Panc1 (cell line): ENCODE measurements around the gene RNF130. TPM values are rescaled to one million over a fixed set of nuclear protein-coding genes. Genes with fewer than 3 reads are reported as not detected.

Experiments used
- ATAC-seq: fragments of 200-7000 bp; cut with Tn5 transposase; 2 replicates; pipeline ENCODE4 v1.9.1; 2020; ENCODE audit warnings: mild to moderate bottlenecking, moderate library complexity
- BruUV-seq: library from RNA; stranded (reverse); fragments of 400-500 nt; replicated peaks from 2 replicates; lab custom pipeline; 2021; lab: Mats Ljungman, UMichigan
- CTCF ChIA-PET: fragments of 300-600 bp; sonication (Branson Sonifier 250); formaldehyde crosslinking; loops from one replicate; lab custom pipeline; 2022; ENCODE audit warnings: antibody characterized with exemption; lab: Charles Lee
- POLR2A ChIA-PET: fragments of 300-600 bp; sonication (Branson Sonifier 250); formaldehyde crosslinking; loops from one replicate; lab custom pipeline; 2022; ENCODE audit warnings: antibody characterized with exemption; lab: Charles Lee
- DNase-seq: peaks from one replicate; pipeline ENCODE4 v3.0.0-alpha.2; 2010; ENCODE audit warnings: low read depth, low spot score
- H3K27ac ChIP-seq: 2 replicates; pipeline ENCODE4 v1.5.1; 2011; ENCODE audit warnings: mild to moderate bottlenecking, low read length, inconsistent platforms
- H3K27me3 ChIP-seq: fragments of 200-500 bp; sonication (Bioruptor generic); 2 replicates; pipeline ENCODE4 v1.6.0; 2014; ENCODE audit warnings: low read length, inconsistent platforms; ENCODE audit not compliant: control insufficient read depth, insufficient read depth
- H3K36me3 ChIP-seq: fragments of 200-500 bp; sonication (Bioruptor generic); 2 replicates; pipeline ENCODE4 v1.5.1; 2014; ENCODE audit warnings: inconsistent platforms, mild to moderate bottlenecking, low read length, moderate library complexity; ENCODE audit not compliant: control insufficient read depth, insufficient read depth
- H3K4me1 ChIP-seq: 2 replicates; pipeline ENCODE4 v1.5.1; 2011; ENCODE audit warnings: inconsistent platforms, mild to moderate bottlenecking, low read length, moderate library complexity; ENCODE audit not compliant: control insufficient read depth, insufficient read depth
- H3K4me3 ChIP-seq, 2 experiments: 2 replicates each; pipeline ENCODE4 v1.5.1; 2011 to 2012; ENCODE audit warnings: low read depth in 2 of 2, low read length in 2 of 2, mild to moderate bottlenecking in 2 of 2, inconsistent platforms in 1 of 2, moderate library complexity in 1 of 2
- H3K9me3 ChIP-seq: fragments of 200-500 bp; sonication (Bioruptor generic); 2 replicates; pipeline ENCODE4 v1.5.1; 2014; ENCODE audit warnings: low read depth, mild to moderate bottlenecking, inconsistent platforms, low read length, moderate library complexity; ENCODE audit not compliant: control insufficient read depth, insufficient read depth
- CTCF ChIP-seq: fragments of 450-650 bp; IDR thresholded peaks from 2 replicates; pipeline ENCODE4 v1.5.1; 2017; ENCODE audit warnings: mild to moderate bottlenecking
- POLR2AphosphoS5 ChIP-seq: IDR thresholded peaks from 2 replicates; pipeline ENCODE4 v1.6.1; 2012; ENCODE audit warnings: mild to moderate bottlenecking, low read depth, low read length, moderate library complexity
- REST ChIP-seq, 2 experiments: IDR thresholded peaks; 2 replicates each; pipeline ENCODE4 v1.6.1; 2011 to 2012; ENCODE audit warnings: low read depth in 2 of 2, control low read depth in 1 of 2, low read length in 1 of 2, mild to moderate bottlenecking in 1 of 2, moderate library complexity in 1 of 2; ENCODE audit not compliant: insufficient read depth in 1 of 2
- SIN3A ChIP-seq: IDR thresholded peaks from 2 replicates; pipeline ENCODE4 v1.6.1; 2012; ENCODE audit warnings: low read depth, mild to moderate bottlenecking, low read length, moderate library complexity, borderline replicate concordance; ENCODE audit not compliant: insufficient read depth
- TCF7L2 ChIP-seq: IDR thresholded peaks from 2 replicates; pipeline ENCODE4 v1.6.1; 2011; ENCODE audit warnings: mild to moderate bottlenecking, low read depth, low read length, inconsistent platforms
- in situ Hi-C: cut with HindIII; loops from 2 replicates; pipeline ENCODE4 v1.10.0; 2016; ENCODE audit warnings: low sequenced_read_pairs, low pct_unique_long_range_greater_than_20kb
- intact Hi-C: fragments of 100-400 bp; cut with micrococcal nuclease; formaldehyde crosslinking; loops from one replicate; pipeline ENCODE4 v1.10.0; 2022; ENCODE audit not compliant: unreplicated experiment
- total RNA-seq: library from RNA; stranded (reverse); gene quantifications from one replicate; pipeline ENCODE4 v1.2.1, GENCODE V29; 2021; ENCODE audit not compliant: unreplicated experiment

Gene RNF130
- total RNA-seq, 1 experiment from 2014 or later: 73.1 TPM

- DNase-seq (no peak), ATAC-seq (no peak)
- Histone ChIP-seq H3K4me3 (no peak overlapping the region), H3K27me3 (no peaks in the 10 kb centered on the region), H3K27ac (no peak overlapping the region), H3K9me3 (peaks cover 12% of the 10 kb centered on the region; the same call in 1 of the 2 replicates), H3K4me1 (peaks cover 4% of the 10 kb centered on the region), H3K36me3 (0 out of 2 replicates have a peak, but pooled peaks cover 3% of the 10 kb centered on the region)
- intact Hi-C loops (no loop called here), in situ Hi-C loops (no loop called here)
- no peak for TF ChIP-seq SIN3A
- no peak for TF ChIP-seq TCF7L2
- no peak for TF ChIP-seq CTCF
- no peak for TF ChIP-seq REST (IDR thresholded peaks at IDR 0.05; ENCODE audit: insufficient read depth in 1 of 2, low read depth in 2 of 2, low read length in 1 of 2)
- no peak for TF ChIP-seq POLR2AphosphoS5
- no TSS peak for BruUV-seq
- POLR2A ChIA-PET: interaction anchor here (0.6 kb wide), 1 partner anchor 46 kb away, joined by 5 read pairs; no protein-coding TSS in a partner anchor
- CTCF ChIA-PET: no interaction called here
Observed at GRCh38 chr5:180035206-180035931, 36.2 kb downstream of the RNF130 start.

- no peak for DNase-seq
- H3K4me3 ChIP-seq: no peak overlapping the region
- peaks cover 12% of the 10 kb centered on the region; the same call in 1 of the 2 replicates for H3K9me3 ChIP-seq
- TF ChIP-seq TCF7L2 (no peak), POLR2AphosphoS5 (no peak), CTCF (no peak), REST (IDR thresholded peaks at IDR 0.05; ENCODE audit: insufficient read depth in 1 of 2, low read depth in 2 of 2, low read length in 1 of 2) (no peak), SIN3A (no peak)
- no peak for ATAC-seq
- no TSS peak for BruUV-seq
- ChIA-PET CTCF (interaction anchor here (0.5 to 0.6 kb wide), 2 partner anchors 56 to 816 kb away, joined by 4 to 7 read pairs; no protein-coding TSS in a partner anchor), POLR2A (interaction anchor here (0.6 kb wide), 1 partner anchor 46 kb away, joined by 5 read pairs; no protein-coding TSS in a partner anchor)
- no peak overlapping the region for H3K27ac ChIP-seq
- no peaks in the 10 kb centered on the region for H3K4me1 ChIP-seq
- H3K27me3 ChIP-seq: no peaks in the 10 kb centered on the region
- H3K36me3 ChIP-seq: 0 out of 2 replicates have a peak, but pooled peaks cover 3% of the 10 kb centered on the region
- intact Hi-C loops (no loop called here), in situ Hi-C loops (no loop called here)
Observed at GRCh38 chr5:180034564-180034963, 37.0 kb downstream of the RNF130 start.
